CD4-positive, alpha-beta T cell treated with Interleukin-6 at 100 ng/mL for 8 hours (primary cell): ENCODE data around the gene LTBP1.
"Not testable (repeated sequence)": the region's sequence is repeated elsewhere in the genome, so short reads cannot be mapped to it uniquely, and the experiment has no call there.

Source experiments
- DNase-seq: peaks from one replicate; pipeline ENCODE4 v3.0.0-alpha.2; 2020; ENCODE audit warnings: mixed read lengths, low spot score

Gene LTBP1

GRCh38 chr2:33432871-33433270 is 486.1 kb downstream of the LTBP1 start:
- no peak for DNase-seq

- no peak for DNase-seq
Measured at GRCh38 chr2:33433279-33434235, 486.8 kb downstream of the LTBP1 start.

GRCh38 chr2:33435518-33435917 is 488.8 kb downstream of the LTBP1 start:
- DNase-seq, result no peak

GRCh38 chr2:33436083-33436482 is 489.3 kb downstream of the LTBP1 start:
- DNase-seq, result no peak

GRCh38 chr2:33437297-33437696 is 490.5 kb downstream of the LTBP1 start:
- no peak for DNase-seq

GRCh38 chr2:33437815-33438214 is 491.1 kb downstream of the LTBP1 start:
- DNase-seq, result no peak

GRCh38 chr2:33441235-33441810 is 494.6 kb downstream of the LTBP1 start:
- no peak for DNase-seq

GRCh38 chr2:33442052-33442451 is 495.3 kb downstream of the LTBP1 start:
- not testable (repeated sequence) for DNase-seq

GRCh38 chr2:33442528-33443079 is 495.9 kb downstream of the LTBP1 start:
- no peak for DNase-seq

- no peak for DNase-seq
Measured at GRCh38 chr2:33443274-33443829, 496.6 kb downstream of the LTBP1 start.

- no peak for DNase-seq
Measured at GRCh38 chr2:33444967-33445366, 498.2 kb downstream of the LTBP1 start.

GRCh38 chr2:33448220-33448899 is 501.6 kb downstream of the LTBP1 start:
- no peak for DNase-seq
